H1 (cell line): ENCODE results near the gene SMYD3. TPM values are rescaled to one million over a fixed set of nuclear protein-coding genes. Genes with fewer than 3 reads are reported as not detected.

Experiments used
- CHD1 ChIP-seq: IDR thresholded peaks from 2 replicates; pipeline ENCODE4 v1.6.1; 2012; ENCODE audit warnings: low read depth, low read length, improper control_type of control experiment
- EGR1 ChIP-seq: IDR thresholded peaks from 2 replicates; pipeline ENCODE4 v1.6.1; 2011; ENCODE audit warnings: low read depth, low read length, borderline replicate concordance
- KDM1A ChIP-seq: fragments of 200-600, 300-600 bp; sonication (generic); IDR thresholded peaks from 2 replicates; pipeline ENCODE4 v1.7.1; 2016; ENCODE audit warnings: mild to moderate bottlenecking, low read length, borderline replicate concordance
- POLR2AphosphoS5 ChIP-seq: IDR thresholded peaks from 2 replicates; pipeline ENCODE4 v1.6.1; 2011; ENCODE audit warnings: low read depth, low read length
- RNF2 ChIP-seq: fragments of 200-900, 300-1000 bp; sonication (generic); IDR thresholded peaks from 2 replicates; pipeline ENCODE4 v1.7.1; 2016; ENCODE audit warnings: borderline replicate concordance, low read depth, mild to moderate bottlenecking, antibody characterized with exemption, low read length; ENCODE audit not compliant: poor library complexity, severe bottlenecking; ENCODE audit errors: missing control alignments
- SRF ChIP-seq: IDR thresholded peaks from 2 replicates; pipeline ENCODE4 v1.6.1; 2011; ENCODE audit warnings: mild to moderate bottlenecking, low read depth, low read length, moderate library complexity
- TEAD4 ChIP-seq: IDR thresholded peaks from 2 replicates; pipeline ENCODE4 v1.6.1; 2012; ENCODE audit warnings: low read depth, low read length, inconsistent platforms, mixed read lengths
- polyA plus RNA-seq, 7 experiments: library from polyadenylated mRNA; depleted of rRNA in 3 of 7; stranded (reverse) in 5 of 7; unstranded in 2 of 7; fragments of >200 nt in 5 of 7; fragments of 200-250 nt in 2 of 7; gene quantifications; 1 replicate in 5 of 7; 2 replicates in 1 of 7; 4 replicates in 1 of 7; pipeline versions ENCODE4 v1.2.1 to v1.2.3, GENCODE V29; 2011 to 2013; ENCODE audit warnings: missing spikeins in 2 of 7, mixed read lengths in 2 of 7
- total RNA-seq: library from RNA; stranded (reverse); fragmentation: NEBNext Ultra II Directional; extraction: Animal tissue kit (Norgen Biotek cat#: 25700); gene quantifications from 2 replicates; pipeline ENCODE4 v1.2.1, GENCODE V29; 2021
- TF ChIP-seq, protein P1 (sequence below), 3 experiments: IDR thresholded peaks; 1 replicate in 2 of 3; 2 replicates in 1 of 3; pipeline versions ENCODE4 v1.5.1 to v1.6.1; 2011; ENCODE audit warnings: low read length in 3 of 3, mild to moderate bottlenecking in 3 of 3, inconsistent platforms in 2 of 3, low read depth in 1 of 3, moderate library complexity in 1 of 3; ENCODE audit not compliant: insufficient read depth in 1 of 3; ENCODE audit errors: control extremely low read depth in 1 of 3

Gene SMYD3
- total and polyA plus RNA-seq, 2 of the 8 experiments (the other 6 are each of a cell fraction or from before 2014, with no cell fraction given): 17.3 to 25.4 TPM

- TF ChIP-seq, protein P1, sequence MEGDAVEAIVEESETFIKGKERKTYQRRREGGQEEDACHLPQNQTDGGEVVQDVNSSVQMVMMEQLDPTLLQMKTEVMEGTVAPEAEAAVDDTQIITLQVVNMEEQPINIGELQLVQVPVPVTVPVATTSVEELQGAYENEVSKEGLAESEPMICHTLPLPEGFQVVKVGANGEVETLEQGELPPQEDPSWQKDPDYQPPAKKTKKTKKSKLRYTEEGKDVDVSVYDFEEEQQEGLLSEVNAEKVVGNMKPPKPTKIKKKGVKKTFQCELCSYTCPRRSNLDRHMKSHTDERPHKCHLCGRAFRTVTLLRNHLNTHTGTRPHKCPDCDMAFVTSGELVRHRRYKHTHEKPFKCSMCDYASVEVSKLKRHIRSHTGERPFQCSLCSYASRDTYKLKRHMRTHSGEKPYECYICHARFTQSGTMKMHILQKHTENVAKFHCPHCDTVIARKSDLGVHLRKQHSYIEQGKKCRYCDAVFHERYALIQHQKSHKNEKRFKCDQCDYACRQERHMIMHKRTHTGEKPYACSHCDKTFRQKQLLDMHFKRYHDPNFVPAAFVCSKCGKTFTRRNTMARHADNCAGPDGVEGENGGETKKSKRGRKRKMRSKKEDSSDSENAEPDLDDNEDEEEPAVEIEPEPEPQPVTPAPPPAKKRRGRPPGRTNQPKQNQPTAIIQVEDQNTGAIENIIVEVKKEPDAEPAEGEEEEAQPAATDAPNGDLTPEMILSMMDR (IDR thresholded peaks at IDR 0.05; ENCODE audit: control extremely low read depth in 1 of 3, insufficient read depth in 1 of 3, low read depth in 1 of 3, low read length in 3 of 3): no peak
- no peak for TF ChIP-seq SRF
- TF ChIP-seq RNF2: no peak
- TF ChIP-seq TEAD4: no peak
- no peak for TF ChIP-seq POLR2AphosphoS5
- no peak for TF ChIP-seq KDM1A
- no peak for TF ChIP-seq EGR1
- TF ChIP-seq CHD1: no peak
Observed at GRCh38 chr1:246001142-246001836, 505.8 kb downstream of the SMYD3 start (continued).
